MM.1S (cell line): ENCODE measurements around the gene TSN.

ENCODE experiments used
- EZH2phosphoT487 ChIP-seq: fragments of 300-600 bp; sonication (generic); IDR thresholded peaks from 2 replicates; pipeline ENCODE4 v1.6.1; 2018; ENCODE audit warnings: antibody characterized with exemption, low read length
- TF ChIP-seq, protein P1 (sequence below): fragments of 300-600 bp; sonication (generic); IDR thresholded peaks from 2 replicates; pipeline ENCODE4 v1.5.1; 2016; ENCODE audit warnings: antibody characterized with exemption, low read length, mixed read lengths

DNA sequence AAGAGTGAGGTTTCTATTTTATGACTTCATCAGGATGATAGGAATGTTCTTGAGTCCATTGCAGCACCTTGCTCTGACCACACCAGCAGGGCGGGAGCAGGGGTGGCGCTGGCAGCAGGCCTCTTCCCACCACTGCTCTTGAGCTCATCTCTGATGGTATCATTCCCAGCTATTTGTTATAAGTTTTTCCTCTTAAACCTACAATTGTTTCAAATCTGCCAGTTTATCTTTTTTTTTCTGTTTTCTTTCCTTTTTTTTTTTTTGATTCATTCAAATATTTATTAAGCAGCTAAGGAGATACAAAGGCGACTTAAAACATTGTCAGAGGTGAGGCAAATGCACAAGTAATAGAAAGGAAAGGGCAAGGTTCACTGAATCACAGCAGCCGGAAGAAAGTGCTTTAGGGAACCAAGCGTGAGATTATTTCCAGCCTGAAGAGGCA, 47.5 kb upstream of the TSN start:
- TF ChIP-seq, protein P1, sequence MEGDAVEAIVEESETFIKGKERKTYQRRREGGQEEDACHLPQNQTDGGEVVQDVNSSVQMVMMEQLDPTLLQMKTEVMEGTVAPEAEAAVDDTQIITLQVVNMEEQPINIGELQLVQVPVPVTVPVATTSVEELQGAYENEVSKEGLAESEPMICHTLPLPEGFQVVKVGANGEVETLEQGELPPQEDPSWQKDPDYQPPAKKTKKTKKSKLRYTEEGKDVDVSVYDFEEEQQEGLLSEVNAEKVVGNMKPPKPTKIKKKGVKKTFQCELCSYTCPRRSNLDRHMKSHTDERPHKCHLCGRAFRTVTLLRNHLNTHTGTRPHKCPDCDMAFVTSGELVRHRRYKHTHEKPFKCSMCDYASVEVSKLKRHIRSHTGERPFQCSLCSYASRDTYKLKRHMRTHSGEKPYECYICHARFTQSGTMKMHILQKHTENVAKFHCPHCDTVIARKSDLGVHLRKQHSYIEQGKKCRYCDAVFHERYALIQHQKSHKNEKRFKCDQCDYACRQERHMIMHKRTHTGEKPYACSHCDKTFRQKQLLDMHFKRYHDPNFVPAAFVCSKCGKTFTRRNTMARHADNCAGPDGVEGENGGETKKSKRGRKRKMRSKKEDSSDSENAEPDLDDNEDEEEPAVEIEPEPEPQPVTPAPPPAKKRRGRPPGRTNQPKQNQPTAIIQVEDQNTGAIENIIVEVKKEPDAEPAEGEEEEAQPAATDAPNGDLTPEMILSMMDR, result no peak
- TF ChIP-seq EZH2phosphoT487, result no peak
